Duodenal mucosa (tissue), 2 donors: ENCODE measurements around the gene SCYGR8.

Source experiments
- H3K27ac ChIP-seq: one replicate; pipeline ENCODE4 v1.7.0; 2013; ENCODE audit warnings: low read depth, low read length
- H3K27me3 ChIP-seq, 2 donors: one replicate each; pipeline ENCODE4 v1.7.0; 2013; ENCODE audit warnings: low read length in 2 of 2, control low read depth in 1 of 2; ENCODE audit not compliant: insufficient read depth in 2 of 2, control insufficient read depth in 1 of 2
- H3K36me3 ChIP-seq, 2 donors: one replicate each; pipeline ENCODE4 v1.7.0; 2013; ENCODE audit warnings: low read length in 2 of 2, control low read depth in 1 of 2; ENCODE audit not compliant: insufficient read depth in 2 of 2, control insufficient read depth in 1 of 2
- H3K4me1 ChIP-seq, 2 donors: one replicate each; pipeline ENCODE4 v1.7.0; 2013; ENCODE audit warnings: low read length in 2 of 2, control low read depth in 1 of 2; ENCODE audit not compliant: insufficient read depth in 2 of 2, control insufficient read depth in 1 of 2
- H3K4me3 ChIP-seq, 2 donors: one replicate each; pipeline ENCODE4 v1.7.0; 2013; ENCODE audit warnings: low read length in 2 of 2, low read depth in 1 of 2
- H3K9ac ChIP-seq, 2 donors: one replicate each; pipeline ENCODE4 v1.7.0; 2013; ENCODE audit warnings: low read length in 2 of 2, low read depth in 1 of 2
- H3K9me3 ChIP-seq, 2 donors: one replicate each; pipeline ENCODE4 v1.7.0; 2013; ENCODE audit warnings: low read length in 2 of 2, control low read depth in 1 of 2; ENCODE audit not compliant: control insufficient read depth in 1 of 2

Gene SCYGR8

GRCh38 chr2:227780981-227781615 lies 35.4 kb downstream of the SCYGR8 start:
- no peaks in the 10 kb centered on the region for H3K36me3 ChIP-seq
- no peaks in the 10 kb centered on the region for H3K9me3 ChIP-seq
- H3K4me1 ChIP-seq: peaks cover 23 to 29% of the 10 kb centered on the region in 2 donors
- peak overlapping the region; percentile 19 to 38 for H3K4me3 ChIP-seq
- no peaks in the 10 kb centered on the region for H3K27me3 ChIP-seq
- H3K27ac ChIP-seq: peak overlapping the region; percentile 56
- no peak overlapping the region for H3K9ac ChIP-seq

- Histone ChIP-seq H3K27me3 (no peaks in the 10 kb centered on the region), H3K27ac (no peak overlapping the region), H3K9me3 (no peaks in the 10 kb centered on the region), H3K36me3 (no peaks in the 10 kb centered on the region), H3K4me3 (peak overlapping the region; percentile 19 to 38), H3K9ac (no peak overlapping the region), H3K4me1 (peaks cover 23 to 29% of the 10 kb centered on the region in 2 donors)
These were observed 36.1 kb downstream of the SCYGR8 start for GRCh38 chr2:227781841-227782240.

- H3K36me3 ChIP-seq: no peaks in the 10 kb centered on the region
- H3K27me3 ChIP-seq: no peaks in the 10 kb centered on the region
- no peak overlapping the region for H3K27ac ChIP-seq
These were observed 37.1 kb downstream of the SCYGR8 start for GRCh38 chr2:227782804-227783203.

GRCh38 chr2:227783404-227784138 lies 37.9 kb downstream of the SCYGR8 start:
- Histone ChIP-seq H3K9ac (no peak overlapping the region), H3K27me3 (no peaks in the 10 kb centered on the region), H3K4me3 (peak overlapping the region; percentile 23 to 28), H3K36me3 (no peaks in the 10 kb centered on the region), H3K4me1 (peaks cover 23 to 29% of the 10 kb centered on the region in 2 donors), H3K9me3 (no peaks in the 10 kb centered on the region), H3K27ac (no peak overlapping the region)

More at GRCh38 chr2:227782804-227783203, 37.1 kb downstream of the SCYGR8 start:
- Histone ChIP-seq H3K4me3 (no peak overlapping the region), H3K4me1 (peaks cover 23 to 29% of the 10 kb centered on the region in 2 donors), H3K9me3 (no peaks in the 10 kb centered on the region), H3K9ac (no peak overlapping the region)

GRCh38 chr2:227785293-227785692 lies 39.6 kb downstream of the SCYGR8 start:
- no peaks in the 10 kb centered on the region for H3K36me3 ChIP-seq
- no peaks in the 10 kb centered on the region for H3K9me3 ChIP-seq
- H3K4me3 ChIP-seq: no peak overlapping the region
- H3K4me1 ChIP-seq: peaks cover 23 to 29% of the 10 kb centered on the region in 2 donors
- H3K27ac ChIP-seq: no peak overlapping the region
- no peaks in the 10 kb centered on the region for H3K27me3 ChIP-seq
- no peak overlapping the region for H3K9ac ChIP-seq

- H3K4me1 ChIP-seq: peaks cover 10 to 17% of the 10 kb centered on the region in 2 donors
- no peak overlapping the region for H3K9ac ChIP-seq
- no peak overlapping the region for H3K4me3 ChIP-seq
- no peaks in the 10 kb centered on the region for H3K36me3 ChIP-seq
- H3K27ac ChIP-seq: no peak overlapping the region
- no peaks in the 10 kb centered on the region for H3K27me3 ChIP-seq
- no peaks in the 10 kb centered on the region for H3K9me3 ChIP-seq
These were observed 42.9 kb downstream of the SCYGR8 start for GRCh38 chr2:227788561-227789018.

- Histone ChIP-seq H3K9me3 (no peaks in the 10 kb centered on the region), H3K27ac (no peak overlapping the region), H3K36me3 (no peaks in the 10 kb centered on the region), H3K4me3 (no peak overlapping the region), H3K27me3 (no peaks in the 10 kb centered on the region), H3K9ac (no peak overlapping the region), H3K4me1 (peaks cover 10 to 17% of the 10 kb centered on the region in 2 donors)
These were observed 44.1 kb downstream of the SCYGR8 start for GRCh38 chr2:227789803-227790202.

- Histone ChIP-seq H3K9me3 (no peaks in the 10 kb centered on the region), H3K4me1 (peaks cover 9 to 13% of the 10 kb centered on the region in 2 donors), H3K27me3 (no peaks in the 10 kb centered on the region), H3K27ac (no peak overlapping the region), H3K36me3 (no peaks in the 10 kb centered on the region), H3K4me3 (no peak overlapping the region), H3K9ac (no peak overlapping the region)
These were observed 47.5 kb downstream of the SCYGR8 start for GRCh38 chr2:227793148-227793712.
